ENCODE measurements around the gene HNRNPUL1. TPM values are rescaled to one million over a fixed set of nuclear protein-coding genes. Genes with fewer than 3 reads are reported as not detected.

The HNRNPUL1 gene
- total and polyA plus RNA-seq, 2 donors (not counting 1 experiment from before 2014, with no cell fraction given): 60.7 to 273 TPM

GRCh38 chr19:41311072-41311471, 46.9 kb downstream of the HNRNPUL1 start:
- Histone ChIP-seq H3K27me3 (replicated peaks in 1 of 4; ENCODE audit: control extremely low read depth in 1 of 4, control insufficient read depth in 3 of 4, insufficient read depth in 4 of 4, low read length in 3 of 4) (no peaks in the 10 kb centered on the region), H3K79me2 (ENCODE audit: control insufficient read depth, insufficient read depth, low read length) (peaks cover 71% of the 10 kb centered on the region), H3K4me1 (ENCODE audit: control insufficient read depth in 2 of 2, insufficient read depth in 2 of 2, low read length in 2 of 2) (peaks cover 49 to 59% of the 10 kb centered on the region in 2 donors), H3K9me3 (ENCODE audit: control extremely low read depth in 1 of 3, control insufficient read depth in 2 of 3, insufficient read depth in 1 of 3, low read length in 2 of 3) (no peaks in the 10 kb centered on the region), H4K20me1 (ENCODE audit: control insufficient read depth, insufficient read depth, low read length, poor library complexity, severe bottlenecking) (peaks cover 51% of the 10 kb centered on the region), H3K4me2 (replicated peaks; ENCODE audit: low read depth, low read length, poor library complexity, severe bottlenecking) (peak overlapping the region; percentile 98), H2AFZ (ENCODE audit: insufficient read depth, low read depth, low read length, poor library complexity, severe bottlenecking) (no peak overlapping the region), H3K9ac (ENCODE audit: low read length) (peak overlapping the region; percentile 96), H3K27ac (ENCODE audit: low read length in 2 of 2) (peak overlapping the region in 1 of 2 donors; percentile 100), H3K36me3 (replicated peaks in 1 of 2; ENCODE audit: control extremely low read depth in 1 of 2, control insufficient read depth in 1 of 2, extremely low read depth in 1 of 2, insufficient read depth in 2 of 2, low read length in 1 of 2) (peaks cover 4 to 42% of the 10 kb centered on the region in 2 experiments), H3K4me3 (ENCODE audit: control extremely low read depth in 1 of 5, extremely low read depth in 1 of 5, insufficient read depth in 1 of 5, low read depth in 2 of 5, low read length in 4 of 5) (peak overlapping the region in 4 of 5 experiments; percentile 59 to 95 (median 66))
- Mint-ChIP-seq H3K27ac (no peak overlapping the region), H3K27me3 (no peaks in the 10 kb centered on the region), H3K9me3 (ENCODE audit: insufficient read depth) (no peaks in the 10 kb centered on the region), H3K4me1 (peaks cover 65% of the 10 kb centered on the region), H3K4me3 (no peak overlapping the region)
- TF ChIP-seq CTCF (IDR thresholded peaks at IDR 0.05) (no peak), EZH2 (IDR thresholded peaks at IDR 0.05; ENCODE audit: borderline replicate concordance, insufficient read depth, low read depth, low read length, poor library complexity, severe bottlenecking) (no peak)
- ChIA-PET CTCF (interaction anchor here (3.6 to 7.2 kb wide), 3 partner anchors 41 to 259 kb away, joined by 21 to 67 read pairs (median 53); partner anchors contain the start of genes HNRNPUL1 and TGFB1), POLR2A (interaction anchor here (1.0 to 1.6 kb wide), 2 partner anchors 16 to 48 kb away, joined by 3 to 12 read pairs; no protein-coding TSS in a partner anchor)
- no peak for DNase-seq
- WGBS (ENCODE audit: insufficient coverage): 92% methylated on average over 2 of the region's 5 CpGs
- no peak for ATAC-seq (ENCODE audit: low read depth)
- intact Hi-C loops (cut with micrococcal nuclease): no loop called here

- Histone ChIP-seq H3K4me2 (replicated peaks; ENCODE audit: low read depth, low read length, poor library complexity, severe bottlenecking) (no peak overlapping the region), H2AFZ (ENCODE audit: insufficient read depth, low read depth, low read length, poor library complexity, severe bottlenecking) (no peak overlapping the region), H3K36me3 (replicated peaks in 1 of 2; ENCODE audit: control extremely low read depth in 1 of 2, control insufficient read depth in 1 of 2, extremely low read depth in 1 of 2, insufficient read depth in 2 of 2, low read length in 1 of 2) (peaks cover 4 to 41% of the 10 kb centered on the region in 2 experiments), H3K27ac (ENCODE audit: low read length in 2 of 2) (no peak overlapping the region), H4K20me1 (ENCODE audit: control insufficient read depth, insufficient read depth, low read length, poor library complexity, severe bottlenecking) (peaks cover 55% of the 10 kb centered on the region), H3K4me3 (ENCODE audit: control extremely low read depth in 1 of 5, extremely low read depth in 1 of 5, insufficient read depth in 1 of 5, low read depth in 2 of 5, low read length in 4 of 5) (no peak overlapping the region), H3K9ac (ENCODE audit: low read length) (no peak overlapping the region), H3K27me3 (replicated peaks in 1 of 4; ENCODE audit: control extremely low read depth in 1 of 4, control insufficient read depth in 3 of 4, insufficient read depth in 4 of 4, low read length in 3 of 4) (no peaks in the 10 kb centered on the region), H3K4me1 (ENCODE audit: control insufficient read depth in 2 of 2, insufficient read depth in 2 of 2, low read length in 2 of 2) (peaks cover 46 to 54% of the 10 kb centered on the region in 2 donors), H3K9me3 (ENCODE audit: control extremely low read depth in 1 of 3, control insufficient read depth in 2 of 3, insufficient read depth in 1 of 3, low read length in 2 of 3) (no peaks in the 10 kb centered on the region), H3K79me2 (ENCODE audit: control insufficient read depth, insufficient read depth, low read length) (peaks cover 73% of the 10 kb centered on the region)
- peak overlapping the region; percentile 56 for H3K27ac Mint-ChIP-seq
- DNase-seq: no peak
- 94% methylated on average over 7 of the region's 8 CpGs for WGBS (ENCODE audit: insufficient coverage)
- ChIA-PET POLR2A (interaction anchor here (0.6 to 1.0 kb wide), 2 partner anchors 49 to 806 kb away, joined by 3 to 4 read pairs; no protein-coding TSS in a partner anchor), CTCF (interaction anchor here (0.7 to 7.0 kb wide), 2 partner anchors 14 to 47 kb away, joined by 4 to 67 read pairs; partner anchors contain the start of gene HNRNPUL1)
- H3K27me3 Mint-ChIP-seq: no peaks in the 10 kb centered on the region
- ATAC-seq (ENCODE audit: low read depth): no peak
- TF ChIP-seq EZH2 (IDR thresholded peaks at IDR 0.05; ENCODE audit: borderline replicate concordance, insufficient read depth, low read depth, low read length, poor library complexity, severe bottlenecking): no peak
- no peak for TF ChIP-seq CTCF (IDR thresholded peaks at IDR 0.05)
- peak overlapping the region; percentile 63 for H3K4me3 Mint-ChIP-seq
- H3K4me1 Mint-ChIP-seq: peaks cover 63% of the 10 kb centered on the region
- intact Hi-C loops (cut with micrococcal nuclease): no loop called here
- H3K9me3 Mint-ChIP-seq (ENCODE audit: insufficient read depth): no peaks in the 10 kb centered on the region
Measured at GRCh38 chr19:41311613-41312012, 47.4 kb downstream of the HNRNPUL1 start.

Measured in B cell (primary cell).